GM11168 (cell line): ENCODE results near the gene HS3ST5.

ENCODE experiments used
- in situ Hi-C: fragments of 300-500 bp; cut with MboI; formaldehyde crosslinking; loops from one replicate; pipeline ENCODE4 v1.12.0; 2022; ENCODE audit warnings: low sequenced_read_pairs; ENCODE audit not compliant: unreplicated experiment

Gene HS3ST5

GRCh38 chr6:114210467-114210866 lies 132.4 kb downstream of the HS3ST5 start:
- in situ Hi-C loops, result no loop called here

- in situ Hi-C loops, result no loop called here
Measured at GRCh38 chr6:114203460-114203859, 139.4 kb downstream of the HS3ST5 start.

- in situ Hi-C loops, result no loop called here
Measured at GRCh38 chr6:114202389-114202788, 140.4 kb downstream of the HS3ST5 start.

GRCh38 chr6:114200891-114201290 lies 141.9 kb downstream of the HS3ST5 start:
- in situ Hi-C loops, result no loop called here

GRCh38 chr6:114195631-114196403 lies 147.0 kb downstream of the HS3ST5 start:
- in situ Hi-C loops, result no loop called here

- in situ Hi-C loops, result no loop called here
Measured at GRCh38 chr6:114195027-114195365, 147.8 kb downstream of the HS3ST5 start.

- in situ Hi-C loops, result no loop called here
Measured at GRCh38 chr6:114194362-114195026, 148.3 kb downstream of the HS3ST5 start.

- in situ Hi-C loops, result no loop called here
Measured at GRCh38 chr6:114187563-114187962, 155.3 kb downstream of the HS3ST5 start.

- in situ Hi-C loops, result no loop called here
Measured at GRCh38 chr6:114181664-114182063, 161.2 kb downstream of the HS3ST5 start.

- in situ Hi-C loops, result no loop called here
Measured at GRCh38 chr6:114179411-114179810, 163.4 kb downstream of the HS3ST5 start.

GRCh38 chr6:114176726-114177125 lies 166.1 kb downstream of the HS3ST5 start:
- in situ Hi-C loops, result no loop called here

- in situ Hi-C loops, result no loop called here
Measured at GRCh38 chr6:114172576-114173260, 170.1 kb downstream of the HS3ST5 start.

- in situ Hi-C loops, result no loop called here
Measured at GRCh38 chr6:114171473-114171872, 171.3 kb downstream of the HS3ST5 start.

- in situ Hi-C loops, result no loop called here
Measured at GRCh38 chr6:114170958-114171387, 171.8 kb downstream of the HS3ST5 start.

- in situ Hi-C loops, result no loop called here
Measured at GRCh38 chr6:114170372-114170771, 172.5 kb downstream of the HS3ST5 start.

- in situ Hi-C loops, result no loop called here
Measured at GRCh38 chr6:114169763-114170162, 173.1 kb downstream of the HS3ST5 start.

- in situ Hi-C loops, result no loop called here
Measured at GRCh38 chr6:114167583-114168576, 174.9 kb downstream of the HS3ST5 start.

- in situ Hi-C loops, result no loop called here
Measured at GRCh38 chr6:114164207-114164606, 178.6 kb downstream of the HS3ST5 start.

GRCh38 chr6:114162691-114163347 lies 180.0 kb downstream of the HS3ST5 start:
- in situ Hi-C loops, result no loop called here

- in situ Hi-C loops, result no loop called here
Measured at GRCh38 chr6:114160881-114161280, 181.9 kb downstream of the HS3ST5 start.
